PFSK-1 (cell line): ENCODE data around the gene ROBO1.

Experiments used
- FOXP2 ChIP-seq: optimal IDR thresholded peaks from 2 replicates; pipeline ENCODE3; 2011; ENCODE audit warnings: borderline replicate concordance, control low read depth, inconsistent platforms; ENCODE audit not compliant: insufficient read depth; ENCODE audit errors: extremely low read length, extremely low read depth
- POLR2AphosphoS5 ChIP-seq: IDR thresholded peaks from 2 replicates; pipeline ENCODE4 v1.6.1; 2012; ENCODE audit warnings: low read depth, mild to moderate bottlenecking, control low read depth, low read length, moderate library complexity
- REST ChIP-seq, 2 experiments: IDR thresholded peaks; 2 replicates each; pipeline versions ENCODE4 v1.6.1 to v1.8.0; 2011 to 2012; ENCODE audit warnings: low read depth in 2 of 2, low read length in 2 of 2, control low read depth in 1 of 2, inconsistent platforms in 1 of 2, mild to moderate bottlenecking in 1 of 2, moderate library complexity in 1 of 2; ENCODE audit not compliant: insufficient read depth in 1 of 2
- SIN3A ChIP-seq: IDR thresholded peaks from 2 replicates; pipeline ENCODE4 v1.6.1; 2012; ENCODE audit warnings: mild to moderate bottlenecking, low read length, moderate library complexity, borderline replicate concordance; ENCODE audit not compliant: insufficient read depth
- TAF1 ChIP-seq: IDR thresholded peaks from 2 replicates; pipeline ENCODE4 v1.6.1; 2012; ENCODE audit warnings: low read length, control low read depth, borderline replicate concordance; ENCODE audit not compliant: insufficient read depth

The ROBO1 gene

DNA sequence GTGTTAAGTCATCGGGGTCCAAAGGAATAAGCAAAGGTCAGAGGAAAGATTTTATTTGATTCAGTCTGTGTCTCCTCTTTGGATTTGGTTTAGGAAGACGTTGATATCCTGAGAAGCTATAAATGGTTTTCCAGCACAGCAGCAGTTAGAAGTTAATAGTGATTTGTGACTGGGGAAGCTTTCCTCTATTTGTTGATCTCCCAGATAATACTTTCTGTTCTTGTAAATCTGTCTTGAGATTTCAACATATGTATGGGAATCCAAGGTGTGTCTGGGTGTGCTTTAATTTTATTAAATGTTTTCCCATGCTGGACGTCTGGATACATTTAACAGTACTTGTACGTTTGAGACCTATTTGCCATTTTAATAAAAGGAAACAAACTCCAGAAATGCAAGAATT is 409.5 kb downstream of the ROBO1 start:
- TF ChIP-seq POLR2AphosphoS5 (no peak), FOXP2 (no peak)

DNA sequence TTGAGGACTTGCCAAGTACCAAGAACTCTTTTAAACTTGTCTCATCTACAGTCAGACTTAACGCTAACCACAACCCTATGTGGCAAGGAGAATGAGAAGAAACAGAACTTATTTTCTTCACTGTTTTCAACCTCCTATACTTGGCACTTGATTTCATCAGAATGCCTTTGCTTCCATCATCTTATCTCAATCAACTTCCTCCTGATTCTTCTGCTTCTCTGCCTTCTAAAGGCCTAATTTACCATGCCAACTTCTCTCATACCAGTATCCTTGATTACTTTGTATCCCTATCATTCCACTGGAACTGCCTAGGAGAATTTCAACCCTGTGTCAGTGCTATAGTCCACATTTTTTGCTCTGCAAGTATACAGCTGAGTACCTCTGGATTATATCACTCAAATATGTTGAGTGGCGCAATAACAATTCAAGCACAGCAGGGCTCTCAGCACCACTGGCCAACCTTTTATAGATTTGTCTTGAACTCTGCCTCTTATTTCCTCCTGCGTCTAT is 413.6 kb downstream of the ROBO1 start:
- TF ChIP-seq REST (IDR thresholded peaks at IDR 0.05; ENCODE audit: insufficient read depth in 1 of 2, low read depth in 2 of 2, low read length in 2 of 2) (no peak), TAF1 (no peak), POLR2AphosphoS5 (no peak), FOXP2 (no peak), SIN3A (no peak)

DNA sequence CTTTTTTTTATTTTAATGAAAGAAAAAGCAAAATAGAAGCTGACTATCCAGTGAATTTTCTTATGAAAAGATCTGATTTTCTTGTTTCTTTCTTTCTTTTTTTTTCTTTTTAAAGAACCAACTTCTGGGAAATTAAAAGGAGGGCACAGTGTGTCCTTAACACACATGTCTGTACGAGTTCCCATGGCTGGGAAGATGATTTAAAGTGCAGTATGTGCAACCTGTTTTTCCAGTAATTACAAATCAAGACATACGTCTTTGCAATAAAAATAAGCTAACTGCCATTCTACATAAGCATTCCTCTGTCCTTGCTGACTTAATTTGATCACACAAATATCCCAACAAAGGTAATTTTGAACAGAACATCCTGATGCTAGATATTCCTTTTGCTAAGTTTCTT is 416.1 kb downstream of the ROBO1 start:
- TF ChIP-seq FOXP2 (no peak), SIN3A (no peak), TAF1 (no peak), POLR2AphosphoS5 (no peak), REST (IDR thresholded peaks at IDR 0.05; ENCODE audit: insufficient read depth in 1 of 2, low read depth in 2 of 2, low read length in 2 of 2) (no peak)

DNA sequence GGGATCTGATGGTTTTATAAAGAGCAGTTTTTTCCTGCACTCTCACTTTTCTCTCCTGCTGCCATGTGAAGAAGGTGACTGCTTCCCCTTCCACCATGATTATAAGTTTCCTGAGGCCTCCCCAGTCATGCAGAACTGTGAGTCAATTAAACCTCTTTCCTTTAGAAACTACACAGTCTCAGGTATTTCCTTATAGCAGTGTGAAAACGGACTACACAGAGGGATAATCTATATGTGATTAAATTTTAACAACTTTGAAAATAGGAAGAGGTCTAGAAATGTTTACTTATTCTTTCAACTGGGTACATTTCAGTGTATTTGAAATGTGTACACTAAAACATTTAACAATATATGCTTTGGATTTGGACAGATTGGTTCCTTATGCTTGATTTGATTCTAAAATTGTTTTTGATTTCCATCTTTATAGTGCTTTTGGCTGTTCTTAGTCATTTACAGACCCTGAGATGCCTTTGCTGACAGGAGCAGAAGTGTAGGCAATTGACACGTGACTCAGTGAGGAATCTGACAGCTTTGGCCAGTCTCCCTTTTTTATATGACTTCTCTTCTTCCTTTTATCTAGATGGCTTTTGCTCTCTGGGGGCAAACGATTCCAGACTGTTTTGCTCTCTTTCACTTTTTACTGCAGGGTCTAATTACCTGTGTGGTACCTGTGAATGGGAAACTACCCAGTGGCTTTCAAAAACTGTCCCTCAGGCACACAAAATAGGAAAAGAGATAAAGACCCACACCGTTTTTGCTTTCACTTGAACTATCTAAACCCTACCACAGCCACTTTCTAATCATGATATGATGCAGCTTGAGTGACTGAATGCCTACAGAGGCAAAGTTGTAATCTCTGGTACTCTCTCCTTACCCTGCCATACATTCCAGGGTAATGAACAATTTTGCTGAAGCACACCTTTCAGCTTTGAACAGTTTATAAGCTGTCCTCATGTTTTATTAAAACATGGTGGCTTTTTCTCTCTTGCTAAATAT is 422.6 kb downstream of the ROBO1 start:
- TF ChIP-seq POLR2AphosphoS5, result no peak
- no peak for TF ChIP-seq SIN3A
- TF ChIP-seq TAF1, result no peak
- TF ChIP-seq FOXP2, result no peak
- TF ChIP-seq REST (IDR thresholded peaks at IDR 0.05; ENCODE audit: insufficient read depth in 1 of 2, low read depth in 2 of 2, low read length in 2 of 2), result no peak

GRCh38 chr3:79341961-79342360 is 425.8 kb downstream of the ROBO1 start:
- no peak for TF ChIP-seq POLR2AphosphoS5

DNA sequence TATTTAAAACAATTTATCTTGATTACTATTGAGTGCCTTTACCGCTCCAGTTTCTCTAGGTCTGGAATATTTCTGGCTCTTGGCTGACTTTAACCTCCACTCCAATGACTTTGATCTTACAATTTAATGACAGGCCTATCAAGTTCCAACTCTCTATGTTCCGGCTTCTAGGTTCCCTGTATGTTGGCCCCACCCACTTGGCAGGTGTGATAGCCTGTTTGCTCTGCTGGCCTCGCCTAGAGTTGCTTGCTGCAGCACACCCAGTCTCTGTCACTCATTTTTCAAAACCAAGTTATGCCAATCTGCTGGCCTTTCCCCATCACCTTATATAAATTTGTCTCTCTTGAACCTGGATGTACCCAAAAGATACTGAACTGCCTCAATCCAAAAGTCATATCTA is 428.0 kb downstream of the ROBO1 start:
- no peak for TF ChIP-seq POLR2AphosphoS5
- no peak for TF ChIP-seq TAF1
- TF ChIP-seq SIN3A, result no peak
- no peak for TF ChIP-seq FOXP2
- TF ChIP-seq REST (IDR thresholded peaks at IDR 0.05; ENCODE audit: insufficient read depth in 1 of 2, low read depth in 2 of 2, low read length in 2 of 2), result no peak
